MCF 10A (cell line): ENCODE data around the gene HOXA1. TPM values are rescaled to one million over a fixed set of nuclear protein-coding genes. Genes with fewer than 3 reads are reported as not detected.

ENCODE experiments used
- BruUV-seq: library from RNA; stranded (reverse); fragments of 400-500 nt; replicated peaks from 2 replicates; lab custom pipeline; 2021; lab: Mats Ljungman, UMichigan
- CTCF ChIA-PET: fragments of 300-600 bp; sonication (Branson Sonifier 250); formaldehyde crosslinking; extraction: SDS; loops from one replicate; lab custom pipeline; 2021; ENCODE audit warnings: antibody characterized with exemption, inconsistent platforms; lab: Yijun Ruan, JAX
- POLR2A ChIA-PET: fragments of 300-600, 350-650 bp; sonication (Branson Sonifier 250); formaldehyde crosslinking; extraction: SDS; loops from one replicate; lab custom pipeline; 2020; ENCODE audit warnings: antibody characterized with exemption, inconsistent platforms; lab: Yijun Ruan, JAX
- DNase-seq: peaks from one replicate; pipeline ENCODE4 v3.0.0-alpha.2; 2018; ENCODE audit not compliant: unreplicated experiment
- H3K27ac Mint-ChIP-seq: one replicate; pipeline ENCODE4 v1.8.0; 2022; ENCODE audit warnings: mild to moderate bottlenecking, low read depth, mixed read lengths; ENCODE audit not compliant: unreplicated experiment
- H3K27me3 Mint-ChIP-seq: one replicate; pipeline ENCODE4 v1.8.0; 2022; ENCODE audit warnings: mixed read lengths; ENCODE audit not compliant: insufficient read depth, unreplicated experiment
- H3K36me3 Mint-ChIP-seq: one replicate; pipeline ENCODE4 v1.8.0; 2022; ENCODE audit warnings: mild to moderate bottlenecking, moderate library complexity, mixed read lengths; ENCODE audit not compliant: insufficient read depth, unreplicated experiment
- H3K4me1 Mint-ChIP-seq: one replicate; pipeline ENCODE4 v1.8.0; 2022; ENCODE audit warnings: mixed read lengths; ENCODE audit not compliant: insufficient read depth, unreplicated experiment
- H3K4me3 Mint-ChIP-seq: one replicate; pipeline ENCODE4 v1.8.0; 2022; ENCODE audit warnings: mild to moderate bottlenecking, moderate library complexity, mixed read lengths; ENCODE audit not compliant: unreplicated experiment
- H3K9me3 Mint-ChIP-seq: one replicate; pipeline ENCODE4 v1.8.0; 2022; ENCODE audit warnings: mixed read lengths; ENCODE audit not compliant: unreplicated experiment
- intact Hi-C: fragments of 100-400 bp; cut with micrococcal nuclease; formaldehyde crosslinking; loops from 2 replicates; pipeline ENCODE4 v1.14.1; 2022
- total RNA-seq: library from RNA; stranded (reverse); gene quantifications from 2 replicates; pipeline ENCODE4 v1.2.3, GENCODE V29; 2022
- TF ChIP-seq, protein P1 (sequence below): fragments of 200-600 bp; IDR thresholded peaks from one replicate; pipeline ENCODE4 v1.8.0; 2022; ENCODE audit warnings: antibody characterized with exemption, mild to moderate bottlenecking; ENCODE audit not compliant: unreplicated experiment

HOXA1 gene
- total RNA-seq, 1 experiment from 2014 or later, result 5.6 TPM

GRCh38 chr7:27071622-27072390 is 24.0 kb downstream of the HOXA1 start:
- intact Hi-C loops, result no loop called here
- peak; percentile 26 for DNase-seq
- ChIA-PET POLR2A (interaction anchor here (0.6 to 1.9 kb wide), 4 partner anchors 9 to 207 kb away, joined by 3 to 9 read pairs (median 4); partner anchors contain the start of gene SKAP2), CTCF (interaction anchor here (1.1 to 1.6 kb wide), 4 partner anchors 8 to 218 kb away, joined by 3 to 8 read pairs (median 5); no protein-coding TSS in a partner anchor)
- peaks cover 7% of the 10 kb centered on the region for H3K9me3 Mint-ChIP-seq
- no peak overlapping the region for H3K4me3 Mint-ChIP-seq
- H3K4me1 Mint-ChIP-seq, result peaks cover 8% of the 10 kb centered on the region
- BruUV-seq, result no TSS peak
- no peaks in the 10 kb centered on the region for H3K36me3 Mint-ChIP-seq
- no peak overlapping the region for H3K27ac Mint-ChIP-seq
- H3K27me3 Mint-ChIP-seq, result no peaks in the 10 kb centered on the region
- TF ChIP-seq, protein P1, sequence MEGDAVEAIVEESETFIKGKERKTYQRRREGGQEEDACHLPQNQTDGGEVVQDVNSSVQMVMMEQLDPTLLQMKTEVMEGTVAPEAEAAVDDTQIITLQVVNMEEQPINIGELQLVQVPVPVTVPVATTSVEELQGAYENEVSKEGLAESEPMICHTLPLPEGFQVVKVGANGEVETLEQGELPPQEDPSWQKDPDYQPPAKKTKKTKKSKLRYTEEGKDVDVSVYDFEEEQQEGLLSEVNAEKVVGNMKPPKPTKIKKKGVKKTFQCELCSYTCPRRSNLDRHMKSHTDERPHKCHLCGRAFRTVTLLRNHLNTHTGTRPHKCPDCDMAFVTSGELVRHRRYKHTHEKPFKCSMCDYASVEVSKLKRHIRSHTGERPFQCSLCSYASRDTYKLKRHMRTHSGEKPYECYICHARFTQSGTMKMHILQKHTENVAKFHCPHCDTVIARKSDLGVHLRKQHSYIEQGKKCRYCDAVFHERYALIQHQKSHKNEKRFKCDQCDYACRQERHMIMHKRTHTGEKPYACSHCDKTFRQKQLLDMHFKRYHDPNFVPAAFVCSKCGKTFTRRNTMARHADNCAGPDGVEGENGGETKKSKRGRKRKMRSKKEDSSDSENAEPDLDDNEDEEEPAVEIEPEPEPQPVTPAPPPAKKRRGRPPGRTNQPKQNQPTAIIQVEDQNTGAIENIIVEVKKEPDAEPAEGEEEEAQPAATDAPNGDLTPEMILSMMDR, result no peak

DNA sequence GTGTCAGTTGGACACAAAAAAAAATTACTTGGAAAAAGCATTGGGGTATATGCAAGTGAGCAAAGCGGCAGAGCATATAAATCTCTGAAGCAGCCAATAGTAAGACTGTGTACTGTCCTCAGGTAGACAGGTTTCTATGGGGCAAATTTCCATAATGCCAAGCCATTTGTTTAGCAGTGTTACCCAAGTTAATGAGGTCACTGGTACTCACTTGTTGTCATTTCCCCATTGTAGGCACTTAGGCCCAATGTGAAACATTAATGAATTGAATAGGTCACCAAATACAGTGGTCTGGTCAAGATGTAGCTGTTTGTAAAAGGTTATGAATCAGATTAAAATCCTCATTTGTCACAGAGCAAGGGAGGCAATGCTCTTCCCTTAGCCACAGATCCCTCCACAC is 27.5 kb downstream of the HOXA1 start:
- intact Hi-C loops, result no loop called here
- Mint-ChIP-seq H3K4me1 (peaks cover 10% of the 10 kb centered on the region), H3K27me3 (no peaks in the 10 kb centered on the region), H3K9me3 (no peaks in the 10 kb centered on the region), H3K27ac (no peak overlapping the region), H3K36me3 (no peaks in the 10 kb centered on the region), H3K4me3 (no peak overlapping the region)
- CTCF ChIA-PET, result interaction anchor here (0.7 kb wide), 1 partner anchor 1369 kb away, joined by 3 read pairs; no protein-coding TSS in a partner anchor
- TF ChIP-seq, protein P1, result no peak
- POLR2A ChIA-PET, result no interaction called here
- DNase-seq, result no peak
- no TSS peak for BruUV-seq

GRCh38 chr7:27066148-27066547 is 29.7 kb downstream of the HOXA1 start:
- intact Hi-C loops, result no loop called here
- CTCF ChIA-PET, result interaction anchor here (0.7 to 1.1 kb wide), 2 partner anchors 16 to 20 kb away, joined by 3 read pairs; no protein-coding TSS in a partner anchor
- no peak for DNase-seq

GRCh38 chr7:27065709-27066108 is 30.1 kb downstream of the HOXA1 start:
- ChIA-PET POLR2A (interaction anchor here (0.6 to 1.4 kb wide), 5 partner anchors 13 to 680 kb away, joined by 3 to 9 read pairs (median 3); partner anchors contain the start of gene HOXA4), CTCF (interaction anchor here (0.6 to 1.1 kb wide), 2 partner anchors 15 to 855 kb away, joined by 3 read pairs; no protein-coding TSS in a partner anchor)
- Mint-ChIP-seq H3K9me3 (no peaks in the 10 kb centered on the region), H3K36me3 (no peaks in the 10 kb centered on the region), H3K4me3 (no peak overlapping the region), H3K27ac (no peak overlapping the region), H3K27me3 (no peaks in the 10 kb centered on the region), H3K4me1 (peaks cover 4% of the 10 kb centered on the region)
- DNase-seq, result no peak
- TF ChIP-seq, protein P1, result no peak
- intact Hi-C loops, result no loop called here
- BruUV-seq, result no TSS peak

More at GRCh38 chr7:27066148-27066547, 29.7 kb downstream of the HOXA1 start:
- Mint-ChIP-seq H3K27ac (no peak overlapping the region), H3K36me3 (no peaks in the 10 kb centered on the region), H3K4me3 (no peak overlapping the region), H3K27me3 (no peaks in the 10 kb centered on the region), H3K9me3 (no peaks in the 10 kb centered on the region), H3K4me1 (peaks cover 4% of the 10 kb centered on the region)
- TF ChIP-seq, protein P1, result no peak
- POLR2A ChIA-PET, result interaction anchor here (0.6 to 1.4 kb wide), 6 partner anchors 13 to 680 kb away, joined by 3 to 9 read pairs (median 3); partner anchors contain the start of gene HOXA4
- no TSS peak for BruUV-seq
